HG02943 (cell line): ENCODE results near the gene IL24.
"Not testable (repeated sequence)": the region's sequence is repeated elsewhere in the genome, so short reads cannot be mapped to it uniquely, and the experiment has no call there.

Experiments
- ATAC-seq: cut with Tn5 transposase; IDR thresholded peaks from one replicate; pipeline ENCODE4 v1.9.1; 2021; ENCODE audit warnings: mild to moderate bottlenecking, low read depth, moderate library complexity; ENCODE audit not compliant: unreplicated experiment

The IL24 gene

DNA sequence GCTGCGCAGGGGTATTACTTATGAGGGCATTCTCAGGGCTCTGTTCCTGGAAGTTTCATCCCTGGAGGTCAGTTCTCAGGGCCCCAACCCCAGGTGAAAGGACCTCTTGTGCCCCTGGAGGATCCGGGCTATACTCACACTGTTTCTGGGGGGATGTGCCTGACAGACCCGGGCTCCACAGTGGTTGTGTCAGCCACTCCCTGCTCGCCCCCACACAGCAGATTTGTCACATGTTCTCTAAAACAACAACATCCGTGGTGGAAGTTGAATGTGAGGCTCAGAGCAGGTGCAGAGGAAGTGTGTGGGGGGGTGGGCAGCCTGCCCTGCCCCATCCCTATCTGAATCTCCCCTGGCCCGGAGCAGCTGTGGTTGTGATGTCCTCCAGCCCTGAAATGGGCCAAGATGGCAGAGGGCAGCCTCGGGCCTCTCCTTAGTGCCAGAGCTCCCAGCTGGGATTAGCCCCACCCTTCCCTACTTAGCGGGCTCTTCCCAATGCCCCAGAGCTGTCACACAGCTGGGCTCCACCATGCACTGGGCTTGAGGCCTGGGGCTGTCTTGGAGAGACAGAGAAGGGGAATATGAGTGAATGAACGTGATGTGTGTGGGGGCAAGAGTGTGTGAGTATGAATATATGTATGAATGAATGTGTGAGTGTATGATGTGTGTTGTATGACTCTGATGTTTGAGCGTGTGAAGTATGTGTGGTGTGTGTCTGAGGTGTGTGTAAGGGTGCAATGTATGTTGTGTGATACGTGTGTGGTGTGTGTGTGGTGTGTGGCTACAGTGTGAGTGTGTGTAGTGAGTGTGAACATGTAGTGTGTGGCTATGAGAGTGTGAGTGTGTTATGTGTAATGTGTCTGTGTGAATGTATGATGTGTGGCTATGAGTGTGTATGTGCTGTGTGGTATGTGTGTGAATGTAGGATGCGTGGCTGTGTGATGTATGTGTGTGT, 26.0 kb downstream of the IL24 start:
- ATAC-seq, result peak; percentile 44

DNA sequence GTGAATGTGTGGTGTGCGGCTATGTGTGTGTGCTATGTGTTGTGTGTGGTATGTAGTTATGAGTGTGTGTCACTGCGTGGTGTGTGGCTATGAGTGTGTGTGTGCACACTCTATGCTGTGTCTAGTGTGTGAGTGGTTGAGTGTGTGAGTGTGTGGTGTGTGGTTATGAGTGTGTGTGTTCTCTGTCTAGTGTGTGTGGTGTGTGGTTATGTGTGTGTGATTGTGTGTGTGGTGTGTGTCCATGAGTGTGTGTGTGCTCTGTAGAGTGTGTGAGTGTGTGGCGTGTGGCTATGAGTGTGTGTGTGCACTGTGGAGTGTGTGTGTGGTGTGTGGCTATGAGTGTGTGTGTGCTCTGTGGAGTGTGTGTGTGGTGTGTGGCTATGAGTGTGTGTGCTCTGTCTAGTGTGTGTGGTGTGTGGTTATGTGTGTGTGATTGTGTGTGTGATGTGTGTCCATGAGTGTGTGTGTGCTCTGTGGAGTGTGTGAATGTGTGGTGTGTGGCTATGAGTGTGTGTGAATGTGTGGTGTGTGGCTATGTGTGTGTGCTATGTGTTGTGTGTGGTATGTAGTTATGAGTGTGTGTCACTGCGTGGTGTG, 26.8 kb downstream of the IL24 start:
- ATAC-seq, result not testable (repeated sequence)

DNA sequence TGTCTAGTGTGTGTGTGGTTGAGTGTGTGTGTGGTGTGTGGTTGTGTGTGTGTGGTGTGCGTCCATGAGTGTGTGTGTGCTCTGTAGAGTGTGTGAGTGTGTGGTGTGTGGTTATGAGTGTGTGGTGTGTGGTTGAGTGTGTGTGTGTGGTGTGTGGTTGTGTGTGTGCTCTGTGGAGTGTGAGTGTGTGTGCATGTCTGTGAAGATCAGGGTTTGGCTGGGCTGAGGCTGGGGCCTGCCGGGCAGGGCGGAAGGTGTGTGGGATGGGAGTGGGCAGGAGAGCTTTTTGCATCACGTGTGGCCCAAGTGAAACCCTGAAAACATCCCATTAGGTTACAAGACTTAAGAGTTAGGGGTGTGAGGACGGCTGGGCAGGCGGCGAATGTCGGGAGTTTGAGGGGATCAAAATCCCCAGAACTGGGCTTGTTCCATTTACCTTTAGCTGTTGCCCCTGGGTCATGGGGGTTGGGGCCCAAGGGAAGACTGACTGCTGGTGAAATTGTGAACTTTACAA, 27.4 kb downstream of the IL24 start:
- no peak for ATAC-seq

DNA sequence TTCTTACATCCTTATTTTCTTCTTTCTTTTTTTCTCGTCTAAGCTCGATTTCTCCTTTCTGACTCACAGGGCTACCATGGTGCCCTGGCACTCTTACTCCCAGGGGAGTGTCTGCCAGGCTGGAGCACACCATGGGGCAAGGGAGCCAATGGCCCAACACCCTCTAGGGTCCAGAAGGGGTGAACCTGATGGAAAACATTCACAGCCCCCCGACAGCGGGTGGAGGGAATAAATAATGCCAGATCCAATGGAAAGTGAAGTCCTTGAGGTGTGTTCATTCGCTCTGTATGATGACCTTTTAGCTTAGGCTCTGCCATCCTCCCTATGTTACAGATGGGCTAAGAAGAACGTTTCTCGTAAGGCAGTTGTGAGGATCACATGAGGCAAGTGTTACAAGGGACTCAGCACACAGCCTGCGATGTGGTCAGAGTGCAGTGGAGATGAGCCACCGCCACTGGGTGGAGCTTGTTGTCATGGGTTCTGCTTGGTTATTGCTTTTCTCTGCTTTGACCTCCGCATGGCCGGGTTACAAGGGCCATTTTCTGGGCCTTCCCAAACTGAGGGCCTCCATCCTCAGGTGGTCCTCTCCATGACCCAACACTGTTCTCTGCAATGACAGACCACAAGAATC, 28.0 kb downstream of the IL24 start:
- ATAC-seq, result peak; percentile 59

DNA sequence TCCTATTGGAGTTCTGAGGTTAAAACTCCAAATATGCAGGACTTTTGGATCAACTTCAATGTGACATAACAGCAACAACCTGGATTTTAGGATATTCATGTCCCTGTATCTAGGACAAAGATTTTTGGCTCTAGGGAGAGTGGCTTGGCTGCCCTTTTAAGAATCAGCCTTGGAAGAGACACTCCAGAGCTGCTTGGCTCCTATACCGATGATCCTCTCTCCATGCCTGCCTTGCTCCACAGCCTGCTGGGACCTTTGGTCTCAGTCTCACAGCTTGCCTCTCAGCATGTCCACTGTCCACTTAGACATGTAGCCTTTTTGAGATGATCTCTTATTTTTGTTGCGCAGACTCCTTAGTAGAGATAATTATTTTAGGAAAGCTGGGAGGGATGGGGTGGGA, 29.0 kb downstream of the IL24 start:
- ATAC-seq, result no peak

DNA sequence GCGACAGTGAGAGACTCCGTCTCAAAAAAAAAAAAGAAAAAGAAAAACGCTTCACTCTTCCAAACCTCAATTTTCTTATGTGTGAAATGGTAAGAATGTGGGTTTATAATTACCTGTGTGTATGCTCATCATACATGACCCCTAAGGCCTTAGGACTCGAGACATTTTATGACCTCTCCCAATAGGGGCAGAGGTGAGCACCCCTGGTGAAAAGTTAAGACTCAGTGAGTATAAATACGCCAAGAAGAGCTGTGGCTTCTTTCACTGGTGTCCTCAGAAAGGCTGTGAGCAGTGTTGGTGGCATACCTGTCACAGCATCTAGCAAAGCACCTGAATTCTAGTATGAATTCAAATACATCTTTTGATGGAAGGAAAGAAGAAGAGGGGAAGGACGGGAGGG, 32.3 kb downstream of the IL24 start:
- ATAC-seq, result no peak

DNA sequence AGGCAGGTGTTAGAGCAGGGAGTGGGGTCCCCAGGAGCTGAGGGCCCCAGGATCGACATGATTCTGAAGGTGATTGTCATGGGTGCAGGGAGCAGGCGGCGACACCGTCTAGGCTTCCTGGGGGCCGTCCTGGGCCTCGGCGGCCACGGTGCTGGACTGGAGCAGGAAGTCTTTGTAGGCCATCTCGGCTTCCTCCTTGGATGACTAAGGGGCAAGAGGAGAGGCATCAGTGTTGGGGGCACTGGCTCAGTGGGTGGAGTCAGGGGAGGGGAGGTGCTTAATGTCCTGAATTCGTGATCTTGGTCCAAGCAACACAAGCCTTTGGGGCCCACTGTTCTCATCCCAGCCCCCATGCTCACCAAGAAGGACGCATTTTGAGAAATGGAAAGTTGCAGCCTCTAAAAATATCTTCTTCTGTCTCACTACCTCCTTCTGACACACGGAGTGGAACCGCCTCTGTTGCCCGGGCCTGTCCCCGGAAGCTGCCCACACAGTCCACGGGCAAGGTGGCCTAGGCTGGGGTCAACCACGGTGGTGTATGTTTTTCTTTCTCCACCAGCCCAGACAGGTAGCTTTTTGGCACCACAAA, 33.1 kb downstream of the IL24 start:
- peak; percentile 68 for ATAC-seq

DNA sequence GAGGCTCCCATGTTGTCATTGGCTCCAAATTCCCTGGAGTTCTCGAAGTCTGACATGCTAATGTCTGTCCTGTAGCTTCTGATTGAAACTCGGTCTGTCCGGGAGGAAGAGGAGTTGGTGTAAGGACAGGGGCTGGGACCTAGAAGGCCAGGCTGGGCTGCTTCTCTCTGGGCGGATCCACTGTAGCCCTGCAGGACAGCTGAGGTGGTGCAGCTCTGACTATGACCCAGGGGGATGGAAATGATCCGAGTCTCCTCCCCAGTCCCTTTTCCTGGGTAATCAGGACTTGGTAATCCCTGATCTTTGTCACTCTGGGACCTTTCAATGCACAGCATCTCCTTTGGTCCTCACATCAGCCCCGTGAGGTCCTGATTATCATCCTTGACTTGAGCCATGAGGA, 34.5 kb downstream of the IL24 start:
- ATAC-seq, result no peak

DNA sequence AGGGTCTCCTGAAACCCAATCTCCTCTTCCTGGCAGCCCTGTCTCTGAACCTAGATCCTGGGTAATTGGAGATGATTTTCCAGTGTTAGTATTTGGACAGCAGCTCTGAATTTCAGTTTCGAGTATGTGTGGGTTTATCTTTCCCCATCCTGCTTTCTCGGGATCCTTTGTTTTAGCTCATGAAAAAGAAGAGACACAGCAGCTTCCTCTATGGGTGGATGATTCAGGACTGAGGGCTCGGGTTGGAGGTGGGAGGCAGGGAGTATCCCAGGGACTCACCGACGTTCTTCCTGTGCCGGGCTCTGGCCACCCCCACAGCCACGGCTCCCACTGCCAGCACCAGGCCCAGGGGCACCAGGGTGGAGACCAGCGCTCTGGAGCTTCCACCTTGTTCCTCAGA, 34.9 kb downstream of the IL24 start:
- ATAC-seq, result no peak

DNA sequence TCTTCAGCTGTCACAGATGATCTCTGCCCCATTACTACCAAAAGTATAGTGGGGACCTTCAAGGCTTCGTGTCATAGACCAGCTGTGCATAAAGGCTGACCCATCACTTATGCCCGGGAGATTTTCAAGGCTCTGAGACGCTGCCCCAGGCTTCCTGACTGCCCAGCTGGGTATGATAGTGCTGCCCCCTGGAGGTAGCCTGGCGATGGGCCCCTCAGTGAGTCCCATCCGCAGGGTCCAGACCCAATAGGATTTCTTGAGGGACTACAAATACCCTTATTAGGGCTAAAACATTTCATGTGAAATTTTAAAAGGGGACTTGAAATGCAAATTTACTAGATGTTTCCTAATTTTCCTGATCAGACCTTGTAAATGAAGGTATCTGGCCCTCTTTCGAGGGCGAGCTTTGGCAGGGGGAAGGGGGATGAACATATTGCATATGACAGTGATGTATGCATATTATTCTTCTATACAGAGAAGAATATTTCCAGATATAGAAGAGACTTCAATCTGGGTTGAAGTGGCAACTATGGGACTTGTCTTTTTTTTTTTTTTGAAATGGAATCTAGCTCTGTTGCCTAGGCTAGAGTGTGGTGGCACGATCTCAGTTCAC, 36.2 kb downstream of the IL24 start:
- ATAC-seq, result no peak

DNA sequence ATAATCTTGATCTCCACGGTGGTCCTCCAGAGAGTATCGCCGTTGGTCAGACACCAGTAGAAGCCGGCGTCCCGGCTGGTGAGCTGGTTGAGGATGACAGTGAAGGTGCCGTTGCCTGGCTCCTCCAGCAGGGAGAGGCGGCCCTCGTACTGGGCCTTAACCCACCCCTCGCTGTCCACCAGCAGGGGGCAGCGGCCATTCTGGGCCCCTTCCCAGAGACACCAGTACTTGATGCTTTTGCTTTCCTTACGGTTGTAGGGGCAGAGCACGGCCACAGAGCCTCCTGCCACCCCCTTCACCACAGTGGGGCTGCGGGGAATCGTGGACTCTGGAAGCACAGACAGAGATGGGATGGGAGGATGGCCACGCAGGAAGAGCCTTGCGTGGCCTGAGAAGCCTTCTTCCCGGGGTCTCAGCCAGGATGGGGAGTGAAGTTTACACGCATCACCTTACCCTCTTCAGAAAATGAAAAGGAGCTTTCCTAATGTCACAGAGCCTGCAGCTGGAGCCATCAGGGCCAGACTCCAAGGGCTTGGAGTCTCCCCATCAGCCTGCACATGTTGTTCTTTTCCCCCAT, 38.3 kb downstream of the IL24 start:
- ATAC-seq, result no peak

DNA sequence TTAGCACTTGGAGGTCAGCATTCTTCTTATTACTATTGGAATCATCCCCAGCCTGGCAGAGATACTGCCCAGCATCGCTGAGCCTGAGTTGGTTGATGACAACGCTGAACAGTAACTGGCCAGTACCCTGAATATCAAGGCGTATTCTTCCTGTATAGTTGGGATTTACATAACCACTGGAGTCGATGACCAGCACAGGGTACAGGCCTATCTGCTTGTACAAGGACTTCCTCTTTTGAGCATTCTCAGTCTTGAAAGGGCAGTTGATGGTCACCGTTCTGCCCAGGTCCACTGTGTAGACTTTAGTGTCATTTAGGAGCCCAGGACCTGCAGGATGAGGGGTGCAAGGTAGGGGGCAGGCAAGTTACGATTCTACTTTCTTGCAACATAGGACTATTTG, 40.2 kb downstream of the IL24 start:
- no peak for ATAC-seq

DNA sequence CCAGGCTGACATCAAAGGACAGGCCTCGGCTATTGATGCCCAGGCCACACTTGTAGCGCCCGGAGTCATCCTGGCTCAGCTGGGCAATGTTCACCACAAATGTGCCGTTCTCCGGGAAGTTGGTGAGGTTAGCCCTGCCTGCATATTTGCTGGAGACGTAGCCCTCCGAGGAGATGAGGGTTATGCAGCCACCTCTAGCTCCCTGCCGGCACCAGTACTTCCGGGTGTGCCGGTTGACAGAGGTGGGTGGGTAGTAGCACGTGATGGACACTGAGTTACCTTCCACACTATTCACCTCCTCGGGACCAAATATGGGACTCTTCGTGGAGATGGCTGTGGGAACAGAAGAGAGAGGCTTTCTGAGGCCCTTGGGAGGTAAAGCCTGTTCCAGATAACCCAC, 41.9 kb downstream of the IL24 start:
- no peak for ATAC-seq

DNA sequence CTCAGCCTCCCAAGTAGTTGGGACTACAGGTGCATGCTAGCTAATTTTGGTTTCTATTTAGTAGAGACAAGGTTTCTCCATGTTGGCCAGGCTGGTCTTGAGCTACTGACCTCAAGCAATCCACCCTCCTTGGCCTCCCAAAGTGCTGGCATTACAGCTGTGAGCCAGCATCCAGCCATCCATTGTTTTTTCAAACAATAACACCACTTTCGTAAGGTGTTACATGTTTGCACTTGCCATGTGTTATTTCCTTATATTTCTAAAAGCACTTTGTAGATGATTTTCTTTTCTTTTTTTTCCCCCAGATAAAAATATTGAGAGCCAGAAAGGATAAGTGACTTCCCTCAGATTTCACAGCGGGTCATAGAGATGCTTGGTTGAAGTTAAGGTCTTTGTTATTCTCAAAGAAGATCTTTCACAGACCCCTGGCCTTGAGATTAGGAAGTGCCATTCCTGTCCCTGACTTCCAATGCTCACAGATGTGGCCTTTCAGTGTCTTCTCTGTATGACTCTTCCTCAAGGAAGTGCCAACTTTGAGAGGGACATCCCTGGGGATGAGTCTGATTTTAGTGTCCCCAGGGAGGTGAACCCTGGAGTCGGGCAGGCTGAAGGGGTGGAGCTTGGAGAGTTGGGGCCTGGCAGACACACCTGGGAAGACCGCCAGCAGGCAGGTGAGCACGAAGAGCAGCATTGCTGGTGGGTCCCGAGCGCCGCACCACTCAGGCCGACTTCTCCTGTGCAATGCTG, 42.8 kb downstream of the IL24 start:
- no peak for ATAC-seq

DNA sequence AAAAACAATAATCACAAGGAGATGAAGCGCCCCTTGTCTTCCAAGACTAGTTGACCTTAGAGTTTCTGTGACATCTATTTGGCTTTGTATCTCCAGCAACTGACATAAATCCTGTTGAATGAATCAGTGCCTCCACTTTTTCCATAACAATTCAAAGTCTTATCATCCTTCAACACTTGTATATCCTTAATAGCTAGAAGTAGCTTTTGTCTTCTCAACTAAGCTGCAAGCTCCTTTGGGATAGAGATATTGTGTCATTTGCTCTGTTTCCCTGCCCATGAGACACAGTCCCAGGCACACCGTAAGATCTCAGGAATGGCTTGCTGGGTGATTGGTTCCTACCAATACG, 43.3 kb downstream of the IL24 start:
- ATAC-seq, result no peak

DNA sequence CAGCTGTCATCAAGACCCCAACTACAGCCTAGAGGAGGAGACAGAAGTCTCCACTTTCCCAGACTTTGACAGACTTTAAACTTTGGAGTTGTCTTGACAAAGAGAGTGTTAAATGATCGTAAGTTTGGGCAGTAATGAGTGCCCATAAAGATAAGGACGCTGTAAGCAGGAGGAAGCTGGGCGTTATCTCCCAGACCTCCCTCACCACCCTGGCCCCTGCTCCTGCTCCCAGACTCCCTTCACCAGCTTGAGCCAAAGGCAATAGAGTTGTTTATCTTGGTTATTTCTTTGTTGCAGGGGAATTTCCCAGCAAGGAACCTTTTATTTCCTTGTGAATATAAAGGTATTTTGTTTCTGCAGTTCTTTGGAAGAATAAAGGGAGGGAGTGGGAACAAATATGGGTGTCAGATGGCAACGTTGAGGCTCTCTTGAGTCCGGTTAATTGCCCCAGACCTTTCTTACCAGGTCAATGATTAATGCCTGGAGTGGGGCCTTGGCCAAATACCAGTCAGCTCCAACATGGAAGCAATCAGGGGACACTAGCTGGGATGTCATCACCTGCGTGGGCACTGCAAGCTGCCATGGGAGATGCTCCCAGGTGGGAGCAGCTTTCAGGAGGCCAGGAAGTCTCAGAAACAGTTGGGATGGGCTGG, 44.6 kb downstream of the IL24 start:
- no peak for ATAC-seq

DNA sequence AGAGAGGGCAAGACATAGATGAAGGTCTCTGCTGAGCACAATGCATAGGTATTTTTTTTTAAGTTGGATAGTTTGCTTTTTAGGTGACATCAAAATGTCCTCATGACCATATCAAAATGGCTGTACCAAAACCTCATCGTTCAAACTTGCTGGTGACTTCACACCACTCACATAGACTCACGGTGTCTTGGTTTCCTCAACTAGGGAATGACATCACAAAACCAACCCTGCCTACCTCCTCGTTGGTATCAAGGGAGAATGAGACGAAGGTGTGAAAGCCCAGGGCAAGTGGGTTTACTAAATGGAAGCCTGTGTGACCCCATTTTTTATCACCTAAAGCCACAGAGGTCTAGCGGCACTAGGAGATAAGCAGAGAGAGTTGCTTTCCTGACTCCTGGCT, 47.5 kb downstream of the IL24 start:
- no peak for ATAC-seq

DNA sequence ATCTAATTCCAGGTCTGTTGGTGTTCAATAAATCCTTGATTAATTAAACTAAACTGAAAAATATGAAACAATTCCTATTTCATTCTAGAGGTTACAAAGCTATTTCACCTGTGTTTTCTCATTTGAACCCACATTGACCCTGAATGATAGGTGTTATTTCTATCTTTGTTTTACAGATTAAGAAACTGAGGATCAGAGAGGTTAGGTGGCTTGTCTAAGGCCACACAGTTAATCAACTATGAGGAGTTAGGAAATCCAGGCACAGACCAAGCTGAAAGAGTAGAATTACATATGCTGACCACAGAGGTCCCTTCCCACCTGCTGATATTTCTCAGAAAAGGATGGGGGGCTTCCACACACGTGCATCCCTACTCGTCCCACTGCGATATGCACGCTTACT, 48.5 kb downstream of the IL24 start:
- ATAC-seq, result no peak

DNA sequence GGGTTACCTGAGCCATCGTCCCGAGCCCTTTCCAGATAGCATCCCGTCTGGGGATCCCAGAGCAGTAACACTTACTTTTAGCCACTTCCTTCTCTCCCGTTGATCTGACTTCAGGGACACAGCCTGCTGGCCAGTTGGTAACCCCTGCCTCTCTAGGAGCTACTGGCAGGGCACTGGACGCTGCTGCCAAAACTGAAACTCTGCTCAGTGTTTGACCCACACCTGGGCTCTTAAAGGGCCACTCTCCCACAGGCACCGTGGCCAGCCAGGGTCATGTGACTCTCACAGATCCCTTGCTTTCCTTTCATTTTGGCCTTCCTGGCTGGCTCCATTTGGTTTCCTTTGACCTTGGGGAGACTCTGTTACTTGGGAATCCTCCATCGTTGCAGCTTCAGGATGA, 49.0 kb downstream of the IL24 start, which contains the start of gene PIGR:
TSS of gene PIGR (minus strand) at position 206 of the 400 bp plus-strand sequence. CDS start 5,935 bp downstream, outside the sequence.
- ATAC-seq, result no peak
